ENCODE measurements around the gene GHR.

GHR gene

DNA sequence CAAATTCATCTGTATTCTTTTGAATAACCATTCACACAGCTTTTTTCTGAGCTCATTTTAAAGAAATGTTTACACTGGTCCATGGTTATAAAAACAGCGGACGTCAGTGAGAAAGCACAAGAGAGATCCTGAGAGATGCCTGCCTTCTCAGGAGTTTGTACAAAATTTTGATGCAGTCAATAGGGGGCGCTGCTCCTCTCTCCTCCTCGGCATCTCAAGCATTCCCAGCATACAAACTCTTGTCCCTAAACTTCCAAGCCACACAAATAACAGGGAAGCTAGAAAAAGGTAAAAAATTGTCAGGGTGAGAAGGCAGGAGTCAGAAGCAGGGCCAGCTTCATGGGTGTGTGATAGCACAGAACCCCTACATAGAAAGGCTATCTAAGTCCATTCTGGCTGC lies 322.2 kb downstream of the GHR start:
- no peak for DNase-seq

DNA sequence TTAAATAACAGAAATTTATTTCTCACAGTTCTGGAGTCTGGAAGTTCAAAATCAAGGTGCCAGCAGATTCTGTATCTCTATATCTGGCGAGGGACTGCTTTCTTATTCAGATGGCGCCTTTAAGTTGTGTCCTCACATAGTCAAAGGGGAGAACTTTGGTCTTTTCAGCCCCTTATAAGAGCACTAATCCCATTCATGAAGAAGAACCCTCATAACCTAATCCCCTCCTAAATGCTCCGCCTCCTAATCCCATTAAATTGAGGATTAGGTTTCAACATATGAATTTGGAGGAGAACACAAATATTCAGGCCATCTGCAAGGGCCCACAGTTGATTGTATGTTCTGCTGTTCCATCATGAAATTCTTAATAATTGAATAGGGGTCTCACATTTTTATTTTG lies 322.6 kb downstream of the GHR start:
- no peak for DNase-seq

DNA sequence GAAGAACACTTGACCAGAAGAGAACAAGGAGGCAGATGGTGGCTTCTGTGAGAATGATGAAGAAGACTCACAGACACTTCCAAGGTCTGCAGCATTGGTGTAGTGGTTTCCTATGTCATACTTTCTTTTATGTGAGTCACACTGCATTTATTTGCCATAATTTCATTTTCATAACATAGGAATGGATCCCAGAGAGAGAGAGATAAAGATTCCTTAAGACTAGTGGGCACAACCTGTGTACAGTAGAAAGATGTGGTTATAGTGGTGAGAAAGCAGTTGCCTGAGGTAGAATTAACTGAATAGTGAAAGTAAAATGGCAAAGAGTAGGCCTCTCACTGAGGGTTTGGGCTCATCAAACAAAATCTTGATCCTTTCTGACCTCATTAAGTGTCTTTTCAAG lies 325.8 kb downstream of the GHR start:
- no peak for DNase-seq

DNA sequence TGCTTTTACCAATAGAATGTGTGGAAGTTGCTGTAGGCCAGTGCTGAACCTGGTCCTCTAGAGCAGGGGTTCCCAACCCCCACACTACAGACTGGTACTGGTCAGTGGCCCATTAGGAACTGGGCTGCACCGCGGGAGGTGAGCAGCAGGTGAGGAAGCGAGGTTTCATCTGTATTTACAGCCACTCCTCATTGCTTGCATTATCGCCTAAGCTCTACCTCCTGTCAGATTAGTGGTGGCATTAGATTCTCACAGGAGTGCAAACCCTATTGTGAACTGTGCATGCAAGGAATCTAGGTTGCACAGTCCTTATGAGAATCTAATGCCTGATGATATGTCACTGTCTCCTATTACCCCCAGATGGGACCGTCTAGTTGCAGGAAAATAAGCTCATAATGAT lies 327.3 kb downstream of the GHR start:
- no peak for DNase-seq

DNA sequence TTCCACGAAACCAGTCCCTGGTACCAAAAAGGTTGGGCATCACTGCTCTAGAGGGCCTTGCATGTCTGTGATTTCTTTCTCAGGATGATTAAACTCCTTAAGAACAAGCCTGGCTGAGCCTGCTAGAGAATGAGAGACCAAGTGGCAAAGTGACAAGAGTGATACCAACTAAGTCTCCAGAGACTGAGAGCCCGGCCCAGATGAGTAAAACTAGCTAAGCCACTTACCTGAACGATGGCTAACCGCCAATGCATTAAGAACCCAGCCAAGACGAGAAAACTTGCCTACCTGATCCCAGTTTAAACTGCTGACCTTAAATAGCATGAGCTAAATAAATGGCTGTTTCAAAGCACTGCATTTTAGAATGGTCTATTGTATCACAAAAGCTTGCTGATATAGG lies 327.8 kb downstream of the GHR start:
- no peak for DNase-seq

DNA sequence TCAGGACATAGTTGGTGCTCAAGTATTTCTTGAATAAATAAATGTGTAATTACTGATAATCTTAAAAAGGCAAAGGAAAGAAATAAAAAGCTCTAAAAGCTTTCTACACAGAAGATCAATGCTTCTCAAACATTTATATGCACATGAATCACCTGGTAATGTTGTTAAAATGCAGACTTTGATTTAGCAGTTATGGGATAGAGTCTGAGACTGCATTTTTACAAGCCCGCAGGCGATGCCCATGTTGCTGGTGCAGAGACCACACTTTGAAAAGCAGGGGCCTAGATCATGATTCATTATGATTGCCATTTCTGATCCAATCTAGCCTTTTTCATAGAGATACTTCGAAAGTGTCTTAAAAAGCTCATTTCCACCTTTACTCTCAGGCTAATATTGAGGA lies 329.9 kb downstream of the GHR start:
- no peak for DNase-seq

DNA sequence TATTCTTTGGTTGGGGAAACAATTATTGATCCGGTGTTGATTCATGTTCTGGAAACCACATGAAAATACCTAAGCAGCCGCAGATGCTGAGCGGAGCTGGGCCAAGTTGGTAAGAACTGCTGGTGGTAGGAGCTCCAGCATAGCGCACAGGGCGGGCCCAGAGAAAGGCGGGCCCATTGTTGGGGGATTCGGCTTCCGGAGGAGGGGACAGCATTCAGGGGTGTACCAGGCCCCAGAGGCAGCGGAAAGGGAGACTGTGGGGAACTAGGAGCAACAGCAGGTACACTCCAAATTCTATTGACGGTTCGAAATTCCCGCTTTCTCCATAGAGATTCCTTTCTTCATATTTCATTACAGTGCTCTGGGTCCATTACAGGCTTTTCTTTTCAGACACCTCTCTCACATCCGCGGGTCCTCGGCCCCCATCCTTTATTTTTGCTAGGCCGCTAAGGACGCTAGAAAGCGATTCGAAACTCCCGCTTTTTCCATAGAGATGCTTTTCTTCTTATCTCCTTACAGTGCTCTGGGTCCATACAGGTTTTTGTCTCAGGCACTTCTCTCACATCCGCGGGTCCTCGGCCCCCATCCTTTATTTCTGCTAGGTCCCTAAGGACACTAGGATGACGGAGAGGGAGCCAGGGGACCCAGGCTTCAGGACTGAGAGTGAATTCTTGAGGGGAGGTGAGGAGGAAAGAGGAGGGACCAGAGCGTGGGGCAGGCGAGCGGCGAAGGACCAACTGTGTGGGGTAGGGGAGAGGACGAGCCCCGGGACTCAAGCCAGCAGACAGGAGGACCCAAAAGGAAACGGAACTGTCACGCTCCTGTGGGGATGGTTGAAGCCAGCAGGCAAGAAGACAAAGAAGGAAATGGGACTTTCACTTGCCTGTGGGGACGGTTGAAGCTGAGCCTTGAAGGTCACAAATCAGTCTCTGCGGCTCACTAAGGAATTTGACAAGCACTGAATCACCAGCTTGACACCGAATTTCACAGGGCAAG lies 333.7 kb downstream of the GHR start, which contains the start of gene CCDC152:
Gene CCDC152 (plus strand): TSS at position 213 of the 996 bp plus-strand sequence. CDS start 2,304 bp downstream, outside the sequence.
- peak; percentile 34 for DNase-seq

DNA sequence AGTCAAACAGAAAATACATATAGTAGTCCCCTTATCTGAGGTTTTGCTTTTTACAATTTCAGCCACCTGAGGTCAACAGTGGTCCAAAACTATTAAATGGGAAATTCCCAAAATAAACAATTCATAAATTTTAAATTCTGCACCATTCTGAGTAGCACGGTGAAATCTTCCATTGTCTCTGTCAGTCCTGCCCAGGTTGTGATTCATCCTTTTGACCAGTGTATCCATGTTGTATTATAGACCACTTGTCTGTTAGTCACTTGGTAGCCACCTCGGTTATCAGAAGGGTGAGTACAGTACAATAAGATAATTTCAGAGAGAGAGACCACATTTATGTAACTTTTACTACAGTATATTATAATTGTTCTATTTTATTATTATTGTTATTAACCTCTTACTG lies 336.2 kb downstream of the GHR start:
- no peak for DNase-seq

DNA sequence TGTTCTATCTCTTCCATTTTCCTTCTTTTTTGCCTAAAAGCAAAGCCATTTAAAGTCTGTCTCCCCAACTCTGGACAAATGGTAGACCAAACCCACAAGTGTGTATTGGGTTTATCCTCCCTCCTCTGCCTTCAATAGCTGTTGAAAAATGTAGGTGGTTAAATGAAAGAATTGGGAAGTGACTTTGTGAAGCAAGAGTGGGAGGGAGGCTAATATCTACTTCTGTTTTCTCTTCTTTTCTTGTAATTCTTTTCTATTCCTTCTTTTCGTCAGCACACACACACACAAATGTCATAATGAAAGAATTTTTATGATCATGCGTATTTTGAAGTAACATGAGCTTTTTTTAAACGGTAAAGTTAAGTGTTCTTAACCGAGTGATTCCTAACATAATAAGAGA lies 337.2 kb downstream of the GHR start:
- DNase-seq = no peak

DNA sequence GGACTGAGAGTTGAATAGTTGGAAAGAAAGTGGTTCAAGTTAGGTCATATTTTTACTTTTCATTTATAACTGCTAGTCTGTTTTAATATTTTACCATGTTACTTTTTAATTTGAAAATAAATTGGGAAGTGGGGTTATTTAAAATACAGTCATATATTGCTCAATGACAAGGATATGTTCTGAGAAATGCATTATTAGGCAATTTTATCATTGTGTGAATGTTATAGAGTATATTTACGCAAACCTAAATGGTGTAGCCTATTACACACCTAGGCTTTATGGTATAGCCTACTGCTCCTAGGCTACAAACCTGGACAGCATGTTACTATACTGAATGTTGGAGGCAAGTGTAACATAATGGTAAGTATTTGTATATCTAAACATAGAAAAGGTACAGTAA lies 338.6 kb downstream of the GHR start:
- DNase-seq = no peak

DNA sequence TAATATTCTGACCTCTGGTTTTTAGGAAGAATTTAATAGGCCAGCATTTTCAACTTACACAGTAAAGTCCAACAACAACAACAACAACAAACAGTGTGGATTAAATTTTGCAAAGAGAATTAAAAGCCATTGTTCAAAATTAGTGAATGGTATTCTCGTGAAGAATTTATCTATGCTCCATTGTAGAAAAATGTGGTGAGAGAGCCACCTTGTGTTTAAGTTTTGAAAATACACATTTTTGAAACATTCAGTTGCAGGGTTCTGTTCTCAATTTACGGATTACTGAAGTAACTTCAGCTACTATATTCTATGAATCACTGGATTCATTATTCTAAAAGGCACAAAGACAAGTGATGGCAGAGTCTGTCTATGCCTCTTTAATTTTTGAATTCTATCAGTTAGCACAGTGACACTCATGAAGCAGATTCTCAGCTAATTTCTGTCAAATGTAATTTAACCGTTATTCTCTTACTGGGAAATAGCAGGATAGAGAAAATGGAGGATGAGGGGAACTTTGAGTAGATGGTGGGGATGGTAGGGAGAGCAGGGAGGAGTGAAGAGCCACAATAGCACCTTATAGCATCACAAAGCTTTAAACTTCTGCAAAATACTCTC lies 344.4 kb downstream of the GHR start:
- DNase-seq = no peak

DNA sequence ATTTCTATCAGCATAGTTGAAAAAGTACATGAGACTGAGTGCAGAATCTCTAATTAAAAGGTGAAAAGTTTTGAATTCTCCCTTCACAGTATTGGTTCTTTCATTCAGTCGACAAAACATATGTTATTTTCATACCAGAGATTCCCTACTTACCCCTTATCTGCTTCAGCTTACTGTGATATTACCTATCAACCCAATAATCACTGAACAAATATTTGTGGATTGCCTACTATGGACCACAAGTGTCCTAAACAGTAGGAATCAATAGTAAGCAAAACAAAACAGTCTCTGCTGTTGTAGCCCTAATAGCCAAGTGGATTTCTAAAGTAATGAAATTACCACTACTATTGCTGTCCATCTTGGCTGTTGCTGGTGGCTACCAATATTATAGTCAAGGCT lies 344.9 kb downstream of the GHR start:
- no peak for DNase-seq

DNA sequence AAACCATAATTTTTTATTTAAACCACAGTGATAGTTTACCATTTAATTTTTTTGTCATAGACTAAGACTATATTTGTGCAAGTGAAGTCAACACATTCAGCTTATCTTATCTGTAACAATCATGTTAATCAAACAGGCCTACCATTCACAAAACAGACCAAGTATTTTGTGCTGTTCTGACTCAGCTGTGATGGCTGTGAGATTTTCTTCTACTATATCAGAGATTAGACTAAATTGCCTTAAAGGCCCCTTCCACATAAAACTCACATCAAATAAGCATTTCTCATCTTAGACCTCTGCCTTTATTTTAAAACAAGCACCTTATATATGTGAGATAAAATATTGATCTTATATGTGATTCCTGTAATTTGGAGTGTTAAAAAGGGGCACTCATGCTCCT lies 346.8 kb downstream of the GHR start:
- DNase-seq = no peak

All from activated T-cell treated with anti-CD3 and anti-CD28 coated beads for 4 hours (primary cell).